Osteocyte (in vitro differentiated cells): ENCODE results near the gene RABGAP1L. TPM values are rescaled to one million over a fixed set of nuclear protein-coding genes. Genes with fewer than 3 reads are reported as not detected.
"Not testable (repeated sequence)": the region's sequence is repeated elsewhere in the genome, so short reads cannot be mapped to it uniquely, and the experiment has no call there.

Source experiments
- DNase-seq: peaks from one replicate; pipeline ENCODE4 v3.0.0; 2021; ENCODE audit warnings: mixed read lengths; ENCODE audit not compliant: unreplicated experiment; ENCODE audit errors: extremely low spot score
- H3K27ac Mint-ChIP-seq: one replicate; pipeline ENCODE4 v1.8.0; 2021; ENCODE audit warnings: mild to moderate bottlenecking, mixed read lengths; ENCODE audit not compliant: unreplicated experiment
- H3K27me3 Mint-ChIP-seq: one replicate; pipeline ENCODE4 v1.8.0; 2021; ENCODE audit warnings: mixed read lengths; ENCODE audit not compliant: unreplicated experiment
- H3K36me3 Mint-ChIP-seq: one replicate; pipeline ENCODE4 v1.8.0; 2021; ENCODE audit warnings: mixed read lengths; ENCODE audit not compliant: unreplicated experiment
- H3K4me1 Mint-ChIP-seq: one replicate; pipeline ENCODE4 v1.8.0; 2021; ENCODE audit warnings: mixed read lengths; ENCODE audit not compliant: unreplicated experiment
- H3K4me3 Mint-ChIP-seq: one replicate; pipeline ENCODE4 v1.8.0; 2021; ENCODE audit warnings: mild to moderate bottlenecking, moderate library complexity, mixed read lengths; ENCODE audit not compliant: unreplicated experiment
- H3K9me3 Mint-ChIP-seq: one replicate; pipeline ENCODE4 v1.8.0; 2021; ENCODE audit warnings: mixed read lengths; ENCODE audit not compliant: unreplicated experiment
- CTCF ChIP-seq: fragments of 200-600 bp; sonication (generic); IDR thresholded peaks from 2 replicates; pipeline ENCODE4 v1.5.0; 2021; ENCODE audit warnings: antibody characterized with exemption, mild to moderate bottlenecking, moderate library complexity
- total RNA-seq: library from RNA; stranded (reverse); gene quantifications from 2 replicates; pipeline ENCODE4 v1.2.1, GENCODE V29; 2021

RABGAP1L gene
- total RNA-seq, 1 donor from 2014 or later, result 29.3 TPM

GRCh38 chr1:174890024-174890423 is 730.7 kb downstream of the RABGAP1L start:
- no peaks in the 10 kb centered on the region for H3K4me1 Mint-ChIP-seq
- no peak for TF ChIP-seq CTCF
- no peaks in the 10 kb centered on the region for H3K36me3 Mint-ChIP-seq
- no peaks in the 10 kb centered on the region for H3K27me3 Mint-ChIP-seq
- DNase-seq, result no peak
- no peak overlapping the region for H3K4me3 Mint-ChIP-seq
- H3K9me3 Mint-ChIP-seq, result no peaks in the 10 kb centered on the region
- H3K27ac Mint-ChIP-seq, result no peak overlapping the region

GRCh38 chr1:174892016-174892415 is 732.7 kb downstream of the RABGAP1L start:
- no peaks in the 10 kb centered on the region for H3K27me3 Mint-ChIP-seq
- no peaks in the 10 kb centered on the region for H3K4me1 Mint-ChIP-seq

GRCh38 chr1:174894117-174894762 is 734.9 kb downstream of the RABGAP1L start:
- no peak overlapping the region for H3K4me3 Mint-ChIP-seq
- no peaks in the 10 kb centered on the region for H3K27me3 Mint-ChIP-seq
- H3K4me1 Mint-ChIP-seq, result no peaks in the 10 kb centered on the region
- no peak overlapping the region for H3K27ac Mint-ChIP-seq
- DNase-seq, result no peak
- H3K36me3 Mint-ChIP-seq, result no peaks in the 10 kb centered on the region
- TF ChIP-seq CTCF, result no peak
- no peaks in the 10 kb centered on the region for H3K9me3 Mint-ChIP-seq

More at GRCh38 chr1:174892016-174892415, 732.7 kb downstream of the RABGAP1L start:
- H3K36me3 Mint-ChIP-seq, result no peaks in the 10 kb centered on the region
- no peak overlapping the region for H3K4me3 Mint-ChIP-seq
- no peak for DNase-seq
- H3K9me3 Mint-ChIP-seq, result no peaks in the 10 kb centered on the region
- no peak for TF ChIP-seq CTCF
- H3K27ac Mint-ChIP-seq, result no peak overlapping the region

GRCh38 chr1:174895610-174896009 is 736.3 kb downstream of the RABGAP1L start:
- not testable (repeated sequence) for H3K36me3 Mint-ChIP-seq, H3K4me1 Mint-ChIP-seq, H3K27ac Mint-ChIP-seq, DNase-seq, H3K4me3 Mint-ChIP-seq, H3K27me3 Mint-ChIP-seq, H3K9me3 Mint-ChIP-seq

- DNase-seq, result no peak
- no peak overlapping the region for H3K4me3 Mint-ChIP-seq
- H3K9me3 Mint-ChIP-seq, result no peaks in the 10 kb centered on the region
- H3K27ac Mint-ChIP-seq, result no peak overlapping the region
- TF ChIP-seq CTCF, result no peak
- no peaks in the 10 kb centered on the region for H3K4me1 Mint-ChIP-seq
- no peaks in the 10 kb centered on the region for H3K27me3 Mint-ChIP-seq
- no peaks in the 10 kb centered on the region for H3K36me3 Mint-ChIP-seq
Measured at GRCh38 chr1:174898102-174898797, 738.9 kb downstream of the RABGAP1L start.
